DOHH2 (cell line): ENCODE results near the gene PANX3.
A peak's percentile ranks its signal among the peaks of the same experiment; 100 is the strongest.

ENCODE experiments used
- H3F3A ChIP-seq: fragments of 200-600 bp; sonication (generic), shearing (Covaris generic); 2 replicates; pipeline ENCODE4 v1.6.0; 2016; ENCODE audit warnings: antibody characterized with exemption, mild to moderate bottlenecking; ENCODE audit not compliant: control insufficient read depth, insufficient read depth
- H3K27ac ChIP-seq: fragments of 200-600 bp; sonication (generic); 2 replicates; pipeline ENCODE4 v1.5.1; 2014; ENCODE audit warnings: low read depth, mild to moderate bottlenecking, low read length, moderate library complexity
- H3K27me3 ChIP-seq: fragments of 200-600 bp; sonication (generic); 2 replicates; pipeline ENCODE4 v1.6.1; 2014; ENCODE audit warnings: mild to moderate bottlenecking, low read length, mixed read lengths; ENCODE audit not compliant: control insufficient read depth
- H3K36me3 ChIP-seq: fragments of 200-600 bp; sonication (generic); 2 replicates; pipeline ENCODE4 v1.6.1; 2014; ENCODE audit warnings: mild to moderate bottlenecking, low read length, moderate library complexity, mixed read lengths; ENCODE audit not compliant: control insufficient read depth
- H3K4me1 ChIP-seq: fragments of 200-600 bp; sonication (generic); 2 replicates; pipeline ENCODE4 v1.6.1; 2014; ENCODE audit warnings: mild to moderate bottlenecking, low read length, mixed read lengths; ENCODE audit not compliant: control insufficient read depth
- H3K4me2 ChIP-seq: fragments of 200-600 bp; sonication (generic); 2 replicates; pipeline ENCODE4 v1.6.0; 2014; ENCODE audit warnings: mild to moderate bottlenecking, low read length, moderate library complexity
- H3K4me3 ChIP-seq: fragments of 200-600 bp; sonication (generic); 2 replicates; pipeline ENCODE4 v1.5.1; 2014; ENCODE audit warnings: mild to moderate bottlenecking, low read length, mixed read lengths
- H3K79me2 ChIP-seq: fragments of 200-600 bp; sonication (generic); 2 replicates; pipeline ENCODE4 v1.6.1; 2014; ENCODE audit warnings: mild to moderate bottlenecking, low read length, mixed read lengths; ENCODE audit not compliant: control insufficient read depth
- H3K9me2 ChIP-seq: fragments of 200-600 bp; sonication (generic); replicated peaks from 2 replicates; pipeline ENCODE4 v1.6.1; 2014; ENCODE audit warnings: mild to moderate bottlenecking, low read length, mixed read lengths; ENCODE audit not compliant: control insufficient read depth
- H3K9me3 ChIP-seq: fragments of 200-600 bp; sonication (generic); 2 replicates; pipeline ENCODE4 v1.6.1; 2014; ENCODE audit warnings: antibody characterized with exemption, low read length, mixed read lengths; ENCODE audit not compliant: control insufficient read depth, insufficient read depth
- H4K20me1 ChIP-seq: fragments of 200-600 bp; sonication (generic); 2 replicates; pipeline ENCODE4 v1.6.0; 2014; ENCODE audit warnings: low read depth, mild to moderate bottlenecking, antibody characterized with exemption, low read length, moderate library complexity; ENCODE audit not compliant: control insufficient read depth, insufficient read depth
- CTCF ChIP-seq: fragments of 200-600 bp; sonication (generic); IDR thresholded peaks from one replicate; pipeline ENCODE4 v1.5.1; 2014; ENCODE audit warnings: antibody characterized with exemption, mild to moderate bottlenecking, low read depth, low read length; ENCODE audit not compliant: poor library complexity, severe bottlenecking
- EZH2phosphoT487 ChIP-seq: fragments of 200-600 bp; sonication (generic); IDR thresholded peaks from 2 replicates; pipeline ENCODE4 v1.6.1; 2017; ENCODE audit warnings: borderline replicate concordance, mild to moderate bottlenecking, antibody characterized with exemption, low read length, moderate library complexity, mixed read lengths

Gene PANX3

GRCh38 chr11:124643042-124643604, 31.9 kb downstream of the PANX3 start:
- Histone ChIP-seq H3K4me2 (no peak overlapping the region), H3F3A (no peaks in the 10 kb centered on the region), H3K9me2 (no peaks in the 10 kb centered on the region), H3K4me1 (peaks cover 24% of the 10 kb centered on the region), H3K9me3 (no peaks in the 10 kb centered on the region), H3K27me3 (no peaks in the 10 kb centered on the region), H3K4me3 (no peak overlapping the region), H3K79me2 (no peaks in the 10 kb centered on the region), H3K27ac (no peak overlapping the region), H4K20me1 (no peaks in the 10 kb centered on the region), H3K36me3 (peaks cover 4% of the 10 kb centered on the region; the same call in 1 of the 2 replicates)
- TF ChIP-seq EZH2phosphoT487 (no peak), CTCF (no peak)

GRCh38 chr11:124643605-124644425, 32.6 kb downstream of the PANX3 start:
- H3F3A ChIP-seq, result no peaks in the 10 kb centered on the region
- no peaks in the 10 kb centered on the region for H3K79me2 ChIP-seq
- no peaks in the 10 kb centered on the region for H3K27me3 ChIP-seq
- H3K9me2 ChIP-seq, result no peaks in the 10 kb centered on the region
- H3K4me3 ChIP-seq, result no peak overlapping the region
- TF ChIP-seq CTCF, result no peak
- TF ChIP-seq EZH2phosphoT487, result no peak
- H3K27ac ChIP-seq, result no peak overlapping the region
- peaks cover 4% of the 10 kb centered on the region; the same call in 1 of the 2 replicates for H3K36me3 ChIP-seq
- H3K4me1 ChIP-seq, result peaks cover 24% of the 10 kb centered on the region
- H4K20me1 ChIP-seq, result no peaks in the 10 kb centered on the region
- H3K9me3 ChIP-seq, result no peaks in the 10 kb centered on the region
- H3K4me2 ChIP-seq, result peak overlapping the region; percentile 72

GRCh38 chr11:124644426-124645280, 33.4 kb downstream of the PANX3 start:
- no peaks in the 10 kb centered on the region for H3F3A ChIP-seq
- peak overlapping the region; percentile 56 for H3K4me3 ChIP-seq

More at GRCh38 chr11:124644426-124645280, 33.4 kb downstream of the PANX3 start:
- peaks cover 24% of the 10 kb centered on the region for H3K4me1 ChIP-seq
- no peaks in the 10 kb centered on the region for H3K27me3 ChIP-seq
- H3K36me3 ChIP-seq, result peaks cover 2% of the 10 kb centered on the region; the same call in 1 of the 2 replicates
- TF ChIP-seq CTCF (peak; percentile 91), EZH2phosphoT487 (no peak)
- H3K9me3 ChIP-seq, result no peaks in the 10 kb centered on the region
- H4K20me1 ChIP-seq, result no peaks in the 10 kb centered on the region
- peak overlapping the region; percentile 72 for H3K4me2 ChIP-seq
- H3K79me2 ChIP-seq, result no peaks in the 10 kb centered on the region
- H3K27ac ChIP-seq, result no peak overlapping the region
- no peaks in the 10 kb centered on the region for H3K9me2 ChIP-seq
